NCI-H526 treated with DMSO at 0.1 percent for 48 hours (cell line): ENCODE results near the gene FGD3.

Source experiments
- DNase-seq: peaks from one replicate; lab custom pipeline; 2025; lab: John Stamatoyannopoulos, UW

The FGD3 gene

GRCh38 chr9:92954049-92954861 is 6.9 kb downstream of the FGD3 start:
- DNase-seq: no peak

GRCh38 chr9:92954886-92955285 is 7.6 kb downstream of the FGD3 start:
- no peak for DNase-seq

- no peak for DNase-seq
These were observed 13.4 kb downstream of the FGD3 start for GRCh38 chr9:92960561-92961290.

GRCh38 chr9:92961627-92962302 is 14.4 kb downstream of the FGD3 start:
- DNase-seq: no peak

GRCh38 chr9:92962303-92962649 is 15.0 kb downstream of the FGD3 start:
- DNase-seq: no peak

- DNase-seq: no peak
These were observed 15.5 kb downstream of the FGD3 start for GRCh38 chr9:92962846-92963245.

GRCh38 chr9:92963831-92964606 is 16.7 kb downstream of the FGD3 start:
- no peak for DNase-seq

GRCh38 chr9:92964607-92965060 is 17.3 kb downstream of the FGD3 start:
- DNase-seq: no peak

- no peak for DNase-seq
These were observed 17.9 kb downstream of the FGD3 start for GRCh38 chr9:92965061-92965758.

GRCh38 chr9:92965759-92966517 is 18.6 kb downstream of the FGD3 start:
- no peak for DNase-seq

GRCh38 chr9:92966518-92966800 is 19.1 kb downstream of the FGD3 start:
- DNase-seq: no peak

- DNase-seq: no peak
These were observed 20.8 kb downstream of the FGD3 start for GRCh38 chr9:92968081-92968480.

- DNase-seq: no peak
These were observed 22.5 kb downstream of the FGD3 start for GRCh38 chr9:92969516-92970466.

- DNase-seq: no peak
These were observed 23.2 kb downstream of the FGD3 start for GRCh38 chr9:92970467-92970923.

- DNase-seq: no peak
These were observed 23.8 kb downstream of the FGD3 start for GRCh38 chr9:92971121-92971520.

GRCh38 chr9:92971776-92972175 is 24.5 kb downstream of the FGD3 start:
- no peak for DNase-seq

GRCh38 chr9:92973700-92974099 is 26.4 kb downstream of the FGD3 start:
- no peak for DNase-seq

- no peak for DNase-seq
These were observed 26.9 kb downstream of the FGD3 start for GRCh38 chr9:92974161-92974661.
